MM.1S (cell line): ENCODE measurements around the gene ITGA2.

Experiments used
- CTCF ChIP-seq: fragments of 300-600 bp; sonication (generic); IDR thresholded peaks from 2 replicates; pipeline ENCODE4 v1.5.1; 2016; ENCODE audit warnings: antibody characterized with exemption, low read length, mixed read lengths
- EZH2 ChIP-seq: fragments of 300-600 bp; sonication (generic); optimal IDR thresholded peaks from 2 replicates; pipeline ENCODE3; 2017; ENCODE audit warnings: low read depth, mild to moderate bottlenecking, antibody characterized with exemption, low read length, mixed read lengths

GRCh38 chr5:53067641-53068040 is 78.5 kb downstream of the ITGA2 start:
- TF ChIP-seq EZH2 (no peak), CTCF (no peak)
